ENCODE results near the gene CD1D.
A peak's percentile ranks its signal among the peaks of the same experiment; 100 is the strongest.
"Not testable (repeated sequence)": the region's sequence is repeated elsewhere in the genome, so short reads cannot be mapped to it uniquely, and the experiment has no call there.

CD1D gene

DNA sequence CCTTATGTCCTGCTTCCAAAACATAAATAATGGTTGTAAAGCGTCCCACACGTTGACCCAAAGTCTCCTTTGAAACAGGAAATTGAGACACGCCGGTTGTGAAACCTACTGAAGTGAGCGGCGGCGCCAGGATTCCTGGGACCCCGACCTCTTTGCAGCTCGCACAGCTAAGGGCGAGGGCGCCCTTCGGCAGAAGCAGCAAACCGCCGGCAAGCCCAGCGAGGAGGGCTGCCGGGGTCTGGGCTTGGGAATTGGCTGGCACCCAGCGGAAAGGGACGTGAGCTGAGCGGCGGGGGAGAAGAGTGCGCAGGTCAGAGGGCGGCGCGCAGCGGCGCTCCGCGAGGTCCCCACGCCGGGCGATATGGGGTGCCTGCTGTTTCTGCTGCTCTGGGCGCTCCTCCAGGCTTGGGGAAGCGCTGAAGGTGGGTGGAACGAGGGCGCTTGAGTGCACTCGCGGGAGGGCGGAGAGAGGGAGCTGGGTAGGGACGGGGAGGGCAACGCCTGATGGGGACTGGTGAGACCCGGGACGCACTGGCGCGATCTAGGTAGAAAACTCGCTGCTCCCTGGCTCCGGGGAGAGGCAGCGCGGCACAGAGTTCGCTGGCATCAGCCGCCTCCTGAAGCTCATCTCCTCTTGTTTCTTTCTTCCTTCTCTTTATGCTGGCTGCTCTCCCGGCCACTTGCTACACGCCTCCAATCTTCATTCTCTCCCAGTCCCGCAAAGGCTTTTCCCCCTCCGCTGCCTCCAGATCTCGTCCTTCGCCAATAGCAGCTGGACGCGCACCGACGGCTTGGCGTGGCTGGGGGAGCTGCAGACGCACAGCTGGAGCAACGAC, at the start of gene CD1D:
Gene CD1D, plus strand, starts transcription at position 155 of the 836 bp plus-strand sequence. Its CDS starts 207 bp downstream, at position 362.
- DNase-seq, result no peak

DNA sequence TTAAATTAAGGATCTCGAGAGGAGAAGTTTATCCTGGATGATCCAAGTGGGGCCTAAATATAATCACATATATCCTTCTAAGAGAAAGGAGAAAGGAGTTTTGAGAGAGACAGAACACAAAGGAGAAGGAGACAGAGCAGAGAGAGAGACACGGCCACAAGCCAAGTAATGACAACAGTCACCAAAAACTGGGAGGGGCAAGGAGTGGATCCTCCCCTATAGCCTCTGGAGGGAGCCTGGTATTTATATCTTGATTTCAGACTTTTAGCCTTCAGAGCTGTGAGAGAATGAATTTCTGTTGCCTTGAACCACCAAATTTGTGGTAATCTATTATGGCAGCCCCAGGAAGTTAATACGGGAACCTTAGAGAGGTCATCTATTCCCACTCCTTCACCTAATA, 49.5 kb upstream of the CD1D start:
- DNase-seq, result no peak

DNA sequence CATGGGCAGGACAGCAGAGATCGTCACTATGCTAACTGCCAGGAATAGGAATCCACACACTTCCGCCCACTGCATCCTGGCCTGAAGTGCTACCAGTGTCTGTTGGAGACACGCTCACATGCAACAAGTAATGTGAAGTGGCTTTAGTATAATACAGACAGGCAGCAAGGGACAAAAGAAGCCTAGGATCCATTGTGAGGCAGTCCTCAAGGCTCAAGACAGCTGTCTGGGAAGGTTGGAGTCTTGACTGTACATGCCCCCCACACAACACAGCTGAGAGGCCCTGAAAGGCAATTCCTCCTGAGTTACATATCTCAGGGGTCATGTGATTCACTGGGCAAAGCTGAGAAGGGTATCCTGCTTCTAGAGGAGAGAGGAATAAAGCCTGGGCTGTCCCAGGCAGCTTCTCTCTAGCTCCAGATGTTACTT, 39.9 kb upstream of the CD1D start:
- no peak for DNase-seq

DNA sequence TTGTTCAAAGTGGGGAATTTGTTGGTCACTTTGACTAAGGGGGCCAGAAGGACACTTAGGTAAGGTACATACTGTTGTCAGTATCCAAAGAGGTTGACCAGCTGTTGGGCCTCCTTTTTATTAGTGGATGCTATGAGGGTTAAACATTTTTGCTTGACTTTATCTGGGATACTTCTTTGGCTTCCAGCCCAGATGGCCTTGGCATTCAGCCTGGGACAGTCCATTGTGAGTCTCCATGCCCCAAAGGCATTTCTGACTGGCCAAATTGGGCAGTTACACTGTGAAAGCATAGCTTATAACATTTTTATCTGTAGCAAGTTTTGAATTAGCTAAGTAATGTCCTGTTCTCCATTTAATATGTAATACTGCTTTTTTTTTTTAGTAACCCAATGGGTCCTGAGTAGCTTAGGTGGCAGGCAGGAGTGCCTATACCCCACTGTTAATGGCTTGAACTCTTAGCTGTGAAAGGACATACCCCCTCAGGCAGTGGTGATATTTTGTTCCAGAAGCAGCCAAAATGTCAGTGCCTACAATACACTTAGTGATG, 35.4 kb upstream of the CD1D start:
- no peak for DNase-seq

DNA sequence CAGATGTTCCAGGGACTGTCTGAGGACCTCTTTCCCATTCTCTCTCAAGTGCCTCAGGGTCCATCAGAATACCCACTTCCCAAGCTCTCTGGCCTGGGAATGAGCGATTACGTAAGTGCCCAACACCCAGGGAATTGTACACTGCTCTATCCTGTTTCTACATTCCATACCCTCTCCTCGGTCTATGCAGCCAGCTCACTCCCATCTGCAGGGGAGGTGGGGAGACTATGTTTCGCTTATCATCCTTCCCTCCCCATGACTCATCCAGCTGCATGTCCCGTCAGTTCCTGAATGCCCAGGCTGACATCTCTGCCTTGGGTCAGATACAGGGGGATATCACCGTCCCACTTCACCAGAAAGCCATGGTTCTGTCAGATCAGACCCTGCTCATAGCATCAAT, 34.5 kb upstream of the CD1D start:
- DNase-seq, result no peak

DNA sequence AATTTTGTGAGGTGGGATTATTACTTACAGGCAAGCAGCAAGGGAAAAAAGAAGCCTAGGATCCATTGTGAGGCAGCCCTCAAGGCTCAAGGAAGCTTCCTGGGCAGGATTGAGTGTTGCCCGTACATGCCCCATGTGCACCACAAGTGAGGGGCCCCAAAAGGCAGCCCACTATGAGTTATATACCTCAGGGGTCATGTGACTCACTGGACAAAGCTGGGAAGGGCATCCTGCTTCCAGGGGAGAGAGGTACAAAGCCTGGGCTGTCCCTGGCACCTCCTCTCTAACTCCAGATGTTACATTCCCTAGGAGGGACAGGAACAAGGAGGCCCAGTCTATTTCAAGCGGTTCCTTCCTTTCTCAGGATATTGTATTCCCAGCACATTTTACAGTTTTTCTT, 34.0 kb upstream of the CD1D start:
- no peak for DNase-seq

DNA sequence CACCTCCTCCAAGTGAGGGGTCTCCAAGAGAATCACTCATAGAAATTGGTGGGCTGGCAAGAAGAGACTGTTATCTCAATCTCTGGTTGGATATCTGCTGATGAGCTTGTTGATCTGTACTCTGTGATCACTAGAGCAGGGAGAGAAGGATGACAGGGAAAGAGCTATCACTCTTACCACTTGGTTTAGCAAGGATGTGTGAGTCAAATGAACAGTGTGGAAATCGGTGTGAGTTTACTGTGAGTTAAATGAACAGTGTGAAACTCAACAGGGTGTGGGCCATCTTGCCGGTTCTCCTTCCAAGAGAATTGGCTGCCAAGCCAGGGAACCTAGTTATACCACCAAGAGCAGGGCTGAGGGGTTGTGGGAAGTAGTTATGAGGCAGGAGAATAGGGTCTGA, 33.3 kb upstream of the CD1D start:
- no peak for DNase-seq

DNA sequence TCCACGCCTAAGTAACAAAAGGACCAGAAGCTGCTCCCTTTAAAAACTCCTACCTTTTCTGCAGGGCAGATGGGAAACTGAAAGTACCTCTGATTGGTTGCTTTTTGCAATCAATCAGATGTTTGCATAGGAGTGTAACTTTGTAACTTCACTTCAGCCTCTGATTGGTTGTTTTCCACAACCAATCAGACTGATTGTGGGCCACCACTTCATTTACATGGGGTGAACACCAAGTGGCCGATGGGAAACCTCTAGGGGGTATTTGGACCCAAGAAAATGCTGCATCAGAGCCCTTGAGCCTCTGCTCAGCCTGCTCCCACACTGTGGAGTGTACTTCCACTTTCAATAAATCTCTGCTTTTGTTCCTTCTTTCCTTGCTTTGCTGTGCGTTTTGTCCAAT, 32.8 kb upstream of the CD1D start:
- no peak for DNase-seq

DNA sequence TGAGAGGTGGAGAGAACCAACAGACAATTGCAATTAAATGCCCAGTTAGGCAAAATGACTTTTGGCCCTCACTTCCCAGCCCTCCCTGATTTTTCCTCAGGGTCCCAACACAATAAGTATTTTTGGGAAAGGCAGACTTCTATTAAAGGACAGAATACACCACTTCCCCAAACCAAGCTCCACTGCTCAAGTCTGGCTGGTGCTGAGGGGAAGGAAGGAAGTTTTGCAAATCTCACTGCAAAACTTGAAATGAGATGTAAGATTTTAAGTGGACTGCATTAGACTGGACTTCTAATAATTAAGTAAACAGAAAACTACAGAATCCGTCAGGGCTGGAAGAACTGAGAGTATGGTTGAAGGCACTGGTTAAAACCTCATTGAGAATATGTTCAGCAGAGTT, 32.2 kb upstream of the CD1D start:
- DNase-seq, result no peak

DNA sequence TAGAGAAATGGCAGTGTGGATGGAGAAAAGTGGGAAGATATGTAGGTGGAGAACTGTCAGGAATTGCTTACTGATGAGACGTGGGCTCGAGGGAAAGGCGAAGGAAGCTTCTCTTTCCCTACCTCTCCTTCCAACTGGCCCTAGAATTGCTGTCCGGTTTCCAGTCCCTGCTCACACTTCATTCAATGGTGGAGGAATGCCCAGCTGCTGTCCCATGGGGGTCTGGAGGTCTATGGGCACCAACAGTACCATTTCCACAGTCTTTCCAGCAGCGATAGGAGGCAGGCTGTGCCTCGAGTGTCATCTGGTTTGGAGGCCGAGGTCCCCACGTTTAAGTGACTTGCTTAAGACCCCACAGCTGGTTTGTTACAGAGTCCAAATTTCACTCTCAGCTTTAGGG, 31.5 kb upstream of the CD1D start:
- no peak for DNase-seq

DNA sequence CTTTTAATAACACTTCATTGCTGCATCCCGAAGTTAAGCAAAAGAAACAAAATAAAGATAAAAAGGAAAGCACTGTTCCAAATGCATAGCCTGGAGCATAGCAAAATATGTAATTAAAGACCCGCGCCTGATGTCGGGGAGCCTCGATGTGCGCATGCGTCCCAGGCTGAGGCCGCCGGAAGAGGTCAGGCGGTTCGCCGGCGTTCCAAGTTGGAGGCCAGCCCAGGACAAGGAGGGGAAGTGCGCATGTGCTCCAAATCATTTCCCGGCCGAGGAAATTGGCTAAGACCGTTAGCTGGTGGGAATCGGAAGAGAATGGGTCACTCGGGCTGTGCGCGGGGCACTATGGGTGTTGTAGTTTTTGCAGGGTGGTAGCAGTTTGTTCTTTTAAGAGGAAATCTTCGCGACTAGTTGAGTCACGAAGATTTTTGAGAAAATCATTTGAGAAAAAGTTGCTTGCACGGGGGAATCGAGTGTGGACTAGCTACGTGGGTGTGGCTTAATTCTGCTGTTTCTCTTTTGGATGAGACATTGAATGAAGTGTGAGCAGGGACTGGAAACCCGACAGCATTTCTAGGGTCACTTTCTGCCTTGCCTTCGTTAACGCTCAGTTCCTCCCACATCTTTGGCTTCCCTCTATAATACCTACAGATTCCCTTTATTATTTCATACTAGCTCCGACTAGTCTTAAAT, 31.0 kb upstream of the CD1D start:
- DNase-seq, result peak; percentile 36

DNA sequence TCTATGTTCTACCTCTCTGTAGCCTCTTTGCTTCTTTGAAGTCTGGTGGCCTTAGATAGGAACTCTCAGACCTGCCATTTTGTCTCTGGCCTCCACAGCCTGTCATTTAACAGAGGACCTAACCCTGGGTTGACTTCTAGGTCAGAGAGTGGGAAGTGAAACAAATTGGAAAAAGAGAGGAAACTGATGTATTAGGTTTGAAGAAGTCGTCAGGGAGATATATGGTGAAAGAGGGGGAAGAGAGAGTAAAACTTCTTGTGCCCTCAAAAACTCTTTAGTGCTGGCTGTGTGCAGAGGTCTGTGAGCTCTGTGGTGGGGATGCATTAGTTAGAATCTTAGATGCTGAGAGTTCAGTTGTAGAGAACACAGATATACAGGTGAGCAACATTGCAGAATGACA, 30.2 kb upstream of the CD1D start:
- no peak for DNase-seq

DNA sequence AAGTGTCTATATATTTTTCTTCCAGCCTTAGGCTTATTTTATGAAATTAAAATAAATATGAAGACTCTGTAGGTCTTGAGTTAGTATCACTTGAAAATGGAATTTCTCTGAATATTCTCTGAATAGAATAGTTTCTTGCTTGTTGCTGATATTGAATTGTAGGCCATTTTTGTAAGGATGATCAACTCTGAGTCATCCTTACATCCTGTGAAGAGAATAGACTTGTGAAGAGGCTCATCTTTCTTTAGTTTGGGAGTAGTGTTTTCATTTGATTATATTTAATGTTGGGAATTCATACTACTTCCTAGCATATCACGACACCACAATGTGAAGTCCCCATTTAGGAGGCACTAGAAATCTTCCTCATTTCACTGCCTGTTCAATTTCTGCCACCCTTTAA, 27.5 kb upstream of the CD1D start:
- no peak for DNase-seq

DNA sequence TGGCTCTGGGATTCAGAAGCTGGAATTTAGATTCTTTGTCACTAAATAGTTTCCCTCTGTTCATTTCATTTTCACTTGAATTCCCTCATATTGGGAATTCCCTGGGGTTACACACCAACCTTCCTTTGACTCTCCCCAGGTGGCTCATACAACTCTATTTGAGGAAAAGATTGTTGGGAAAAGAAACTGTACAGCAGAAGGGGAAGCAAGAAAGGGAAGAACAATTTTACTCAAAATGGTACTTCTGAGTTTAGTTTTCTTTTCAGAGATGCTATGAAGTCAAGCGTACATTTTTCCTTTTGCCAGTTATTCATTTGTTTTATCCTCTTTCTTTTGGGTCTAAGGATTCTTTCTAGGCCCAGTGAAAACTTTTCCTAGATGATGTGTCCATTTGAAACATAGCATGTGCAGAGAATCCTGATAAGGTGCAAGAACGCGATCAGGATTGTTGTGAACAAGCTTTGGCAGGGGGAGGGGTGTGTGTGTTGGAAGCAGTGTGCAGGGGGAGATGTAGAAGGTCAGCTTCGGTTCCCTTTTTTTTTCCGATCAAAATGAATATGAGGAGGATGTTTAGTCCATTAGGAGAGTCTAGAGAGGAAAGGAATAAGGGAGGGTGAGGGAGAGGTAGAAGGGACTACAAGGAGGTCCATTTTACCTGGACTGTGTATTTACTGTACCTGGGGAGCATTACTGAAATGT, 26.8 kb upstream of the CD1D start:
- no peak for DNase-seq

DNA sequence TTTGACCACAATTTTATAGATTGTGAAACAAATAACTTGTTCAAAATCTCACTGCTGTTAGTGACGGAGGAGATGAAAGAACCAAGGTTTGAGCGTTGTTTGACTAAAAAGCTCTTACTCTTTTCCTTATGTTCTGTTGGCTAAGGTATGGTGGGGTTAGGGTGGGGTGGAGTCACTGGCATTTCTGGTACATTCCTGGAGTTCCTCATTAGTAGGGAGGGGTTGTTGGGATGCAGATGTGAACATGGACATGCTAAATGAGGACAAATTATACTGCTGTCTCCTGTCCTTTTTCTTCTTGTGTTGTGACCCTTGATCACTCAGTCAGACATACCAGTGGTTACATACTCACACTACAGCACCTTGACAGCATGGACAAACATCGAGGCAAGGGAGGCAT, 26.2 kb upstream of the CD1D start:
- DNase-seq, result no peak

DNA sequence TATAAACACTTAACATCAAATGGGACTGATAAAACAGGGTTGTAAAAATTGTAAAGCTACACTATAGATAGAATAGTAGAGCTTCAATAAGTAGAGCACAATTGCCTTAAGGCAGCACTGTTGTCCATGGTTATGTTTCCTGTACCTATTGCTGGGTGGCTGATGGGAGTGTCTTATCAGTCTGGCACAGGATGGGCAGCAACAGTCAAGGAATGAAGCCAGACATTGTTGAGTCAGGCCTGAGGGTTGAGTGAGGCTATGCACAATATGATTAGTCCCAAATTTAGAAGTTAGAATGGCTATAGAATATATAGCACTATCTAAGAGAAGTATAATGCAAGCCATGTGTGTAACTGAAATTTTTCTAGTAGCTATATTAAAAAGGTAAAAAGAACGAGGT, 25.0 kb upstream of the CD1D start:
- DNase-seq, result no peak

DNA sequence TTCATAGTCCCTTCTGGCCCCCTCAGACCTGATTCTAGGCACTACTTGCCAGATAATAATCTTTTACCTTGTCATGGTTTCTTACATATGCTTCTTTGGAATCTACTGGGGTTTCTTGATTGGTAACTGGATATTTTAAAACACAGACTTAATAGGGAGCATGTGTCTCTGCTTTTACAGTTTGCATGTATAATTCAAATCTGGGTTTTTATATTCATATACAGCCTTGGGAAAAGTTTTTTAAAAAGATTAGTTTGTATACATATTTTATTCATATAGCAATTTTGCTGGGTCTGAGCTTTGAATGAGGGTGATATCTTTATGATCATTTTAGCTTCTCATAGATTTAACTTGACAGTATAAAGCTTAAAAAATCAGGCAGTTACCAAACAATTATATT, 21.1 kb upstream of the CD1D start:
- DNase-seq, result no peak

DNA sequence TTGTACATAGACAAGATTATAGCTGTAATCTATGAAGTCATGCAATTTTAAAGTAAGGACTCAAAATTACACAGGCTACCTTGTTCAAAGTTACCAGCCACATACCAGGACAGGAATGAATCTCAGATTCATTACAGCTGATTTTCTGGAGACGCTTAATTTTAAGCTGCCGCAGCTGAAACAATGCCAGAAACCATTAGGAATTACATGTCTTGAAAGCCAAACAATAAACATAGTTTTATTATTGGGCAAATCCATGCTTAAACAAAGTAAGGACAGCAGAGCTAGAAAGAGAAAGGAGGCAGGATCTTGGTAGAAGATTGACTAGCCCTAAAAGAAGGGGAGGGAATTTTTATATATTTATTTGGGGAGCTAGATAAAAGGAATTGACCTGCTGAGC, 19.2 kb upstream of the CD1D start:
- DNase-seq, result no peak

DNA sequence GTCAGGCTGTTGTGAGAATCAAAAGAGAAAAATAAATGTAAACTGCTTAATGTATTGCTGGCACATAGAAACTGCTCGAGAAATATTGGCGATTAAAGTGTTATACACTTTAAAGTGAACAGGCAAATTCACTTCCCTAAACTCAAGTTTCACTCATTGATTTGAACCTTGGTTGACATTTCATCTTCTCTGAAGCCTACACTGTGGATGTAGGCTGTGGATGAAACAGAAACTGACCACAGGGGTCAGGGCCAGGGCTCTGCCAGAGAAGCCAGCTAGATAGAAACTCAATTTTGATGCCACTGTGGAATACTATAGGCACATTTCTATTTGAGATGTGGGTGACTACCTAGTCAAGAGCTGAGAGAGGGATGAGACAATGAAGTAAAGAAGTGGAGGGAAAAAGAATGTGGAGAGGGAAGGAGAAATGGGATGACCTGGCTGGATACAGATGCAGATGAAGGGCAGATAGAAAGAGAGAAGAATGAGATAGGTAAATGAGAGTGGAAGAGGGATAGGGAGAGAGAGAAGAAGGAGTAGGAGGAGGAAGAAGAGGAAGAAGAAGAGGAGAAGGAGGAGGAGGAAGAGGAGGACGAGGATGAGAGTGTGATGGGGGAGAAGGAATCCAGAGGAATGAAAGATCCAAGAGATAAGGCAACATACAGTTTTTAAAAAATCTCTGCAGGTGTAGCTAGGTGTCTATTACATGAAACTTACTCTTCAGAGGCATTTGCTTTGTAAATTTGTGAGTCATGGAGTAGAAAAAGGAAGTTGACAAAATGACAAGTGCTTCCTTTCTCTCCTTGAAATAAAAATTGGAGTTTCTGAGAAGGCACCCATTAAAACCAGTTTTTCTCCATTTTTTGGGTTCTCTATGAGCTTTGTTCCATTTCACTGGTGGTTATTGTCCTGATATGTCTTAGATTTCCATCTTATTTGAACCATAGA, 17.4 kb upstream of the CD1D start:
- DNase-seq, result no peak

DNA sequence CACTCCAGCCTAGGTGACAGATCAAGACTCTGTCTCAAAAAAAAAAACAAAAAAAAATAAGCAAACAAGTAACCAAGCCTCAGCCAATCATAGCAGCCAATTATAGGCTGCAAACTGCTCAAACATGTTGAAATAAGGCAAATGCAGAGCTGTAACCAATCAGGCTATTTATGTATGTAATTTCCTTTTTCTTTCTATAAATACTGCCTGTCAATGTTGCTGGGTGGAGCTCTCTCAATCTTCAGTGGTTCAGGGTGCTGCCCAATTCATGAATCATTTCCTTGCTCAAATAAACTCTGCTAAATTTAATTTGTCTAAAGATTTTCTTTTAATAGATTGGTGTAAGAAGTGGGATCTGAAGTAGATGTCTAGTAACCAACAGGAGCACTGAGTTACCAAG, 11.6 kb upstream of the CD1D start:
- DNase-seq, result no peak

DNA sequence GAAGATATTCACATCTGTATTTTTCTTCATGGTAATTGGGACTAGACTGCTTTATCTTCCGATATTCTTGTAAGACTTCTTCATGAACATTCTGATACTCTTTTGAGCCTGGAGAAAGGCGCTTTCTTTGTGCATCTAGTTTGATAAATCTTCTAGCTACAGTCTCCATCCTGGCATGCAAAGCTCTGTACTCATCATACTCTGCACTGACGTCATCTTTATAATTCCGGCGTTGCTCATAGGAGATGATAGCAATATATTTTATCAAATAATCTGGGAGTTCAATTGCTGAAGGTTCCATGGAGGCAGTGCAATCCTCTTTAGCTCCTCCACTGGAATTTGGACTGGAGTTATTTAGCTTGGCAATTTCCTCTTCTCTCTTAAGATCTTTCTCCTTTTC, 4.8 kb upstream of the CD1D start:
- DNase-seq, result not testable (repeated sequence)

DNA sequence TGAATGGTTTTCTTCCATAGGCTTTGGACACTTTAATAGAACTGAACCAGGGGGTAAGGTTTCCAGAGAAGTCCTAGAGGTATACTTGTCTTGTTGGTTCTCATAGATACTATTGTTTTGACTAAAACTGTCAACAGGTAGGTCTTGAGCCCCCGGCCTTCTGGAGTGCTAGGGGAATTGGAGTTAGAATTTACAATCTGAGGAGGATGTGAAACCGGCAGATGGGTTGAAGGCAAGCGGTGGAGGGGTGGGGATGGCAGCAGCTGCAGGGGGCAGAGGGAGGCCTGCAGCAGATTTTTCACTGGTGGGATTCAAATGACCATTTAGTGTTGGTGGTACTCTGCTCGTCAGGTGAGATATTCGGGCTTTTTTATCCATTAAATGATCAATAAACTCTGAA, 4.3 kb upstream of the CD1D start:
- no peak for DNase-seq

All from DMS79 treated with DMSO at 0.1 percent for 48 hours (cell line).